Activated CD8-positive, alpha-beta memory T cell treated with anti-CD3 and anti-CD28 coated beads, Interleukin-2, amount 50 U/mL, for 1 hour (primary cell): ENCODE results near the gene CDKN2B-AS1.

Experiments used
- DNase-seq: peaks from one replicate; pipeline ENCODE4 v3.0.0-alpha.2; 2020; ENCODE audit errors: extremely low read depth

Gene CDKN2B-AS1

DNA sequence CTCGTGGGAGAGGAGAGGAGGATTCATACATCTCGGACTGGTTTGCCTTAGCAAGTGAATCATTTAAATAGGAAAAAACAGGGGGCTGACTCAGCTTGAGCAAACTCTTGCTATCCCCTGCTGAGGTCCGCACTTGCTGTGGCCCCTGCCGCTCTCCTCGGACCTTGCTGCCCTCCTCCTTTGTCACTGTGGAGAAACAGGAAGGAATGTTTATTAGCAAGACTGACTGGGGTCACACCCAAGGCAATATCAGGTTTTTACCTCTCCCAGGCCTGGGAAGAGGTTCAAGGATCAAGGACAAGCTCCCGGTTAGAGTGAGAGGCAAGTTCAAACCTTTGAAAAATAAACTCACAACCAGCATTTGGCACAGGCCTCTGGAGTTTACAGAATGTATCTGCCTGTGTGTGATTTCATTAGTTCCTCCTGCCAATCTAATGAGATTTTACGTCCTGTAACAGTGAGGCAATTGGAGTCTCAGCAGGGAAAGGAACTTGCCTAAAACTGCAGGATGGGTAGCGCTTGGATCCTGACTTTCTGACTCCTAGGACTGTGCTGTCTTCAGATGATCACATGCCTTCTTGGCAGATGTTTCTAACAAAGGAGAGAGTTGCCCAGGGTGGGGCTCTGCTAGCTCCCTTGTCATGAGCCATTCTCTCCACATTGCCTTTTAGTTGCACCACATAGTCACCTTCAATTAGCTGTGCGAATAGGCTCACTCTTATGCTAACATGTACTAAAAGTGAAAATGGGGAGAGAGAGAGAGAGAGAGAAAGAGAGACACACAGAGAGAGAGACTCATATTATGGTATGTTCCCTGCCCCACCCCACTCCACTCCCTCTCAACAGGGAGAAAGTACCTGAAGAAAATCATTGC, 123.2 kb downstream of the CDKN2B-AS1 start:
- DNase-seq: no peak

DNA sequence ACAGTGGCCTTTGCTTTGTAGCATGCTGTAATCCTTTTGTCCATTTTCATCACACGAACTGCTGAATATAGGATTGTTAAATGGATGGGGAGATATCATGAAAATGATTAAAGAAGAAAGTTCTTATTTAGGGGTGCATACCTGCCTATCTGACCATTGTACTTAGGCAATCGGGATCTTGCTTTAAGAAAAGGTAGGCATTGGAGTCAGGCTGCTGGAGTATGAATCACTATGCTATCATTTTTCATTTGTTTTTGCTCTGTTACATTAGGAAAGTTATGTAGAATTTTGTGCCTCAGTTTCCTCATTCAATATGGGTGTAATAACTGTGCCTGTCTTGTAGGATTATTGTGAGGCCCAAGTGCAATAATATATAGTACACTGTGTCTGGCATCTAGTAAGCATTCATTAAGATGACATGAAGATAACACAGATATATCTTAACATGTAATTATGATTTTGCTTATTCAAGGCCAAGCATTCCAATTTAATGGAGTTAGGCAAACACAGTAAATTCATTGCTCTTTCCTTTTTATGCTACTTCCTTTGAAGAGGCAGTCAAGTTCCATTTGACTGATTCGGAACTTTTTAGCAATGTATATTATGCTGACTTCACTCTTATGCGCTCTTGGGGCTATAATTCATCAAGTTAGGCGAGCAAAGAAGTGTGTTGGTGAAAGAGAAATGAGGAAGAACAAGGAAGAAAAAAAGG, 124.4 kb downstream of the CDKN2B-AS1 start:
- no peak for DNase-seq

DNA sequence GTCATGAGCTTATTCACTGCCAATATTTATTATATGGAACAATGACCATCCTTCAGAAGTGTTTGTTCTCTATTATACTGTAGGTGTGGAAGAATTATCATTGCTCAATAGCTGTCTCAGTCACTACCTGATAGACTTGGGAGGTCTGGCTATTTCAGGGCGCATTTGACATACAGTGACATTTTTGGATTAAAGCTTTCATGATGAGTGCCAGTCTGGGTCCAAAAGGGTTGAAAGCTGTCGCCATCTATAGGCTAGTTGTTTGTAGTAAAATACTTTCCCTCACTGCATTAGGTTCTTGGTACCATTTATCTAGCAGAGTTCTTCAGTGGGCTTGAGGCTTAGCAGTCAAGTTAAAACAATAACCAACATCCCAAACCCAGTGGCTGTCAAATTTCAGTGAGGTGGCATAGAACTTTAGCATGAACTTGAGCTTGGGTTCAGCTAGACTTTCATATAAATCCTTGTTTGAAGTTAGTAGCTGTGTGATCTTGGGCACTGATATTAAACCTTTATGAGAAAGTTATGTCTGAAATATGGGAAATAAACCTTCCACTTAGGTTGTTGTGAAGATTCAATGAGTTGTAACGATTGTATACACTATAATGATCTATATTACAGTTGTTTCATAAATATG, 125.0 kb downstream of the CDKN2B-AS1 start:
- no peak for DNase-seq

DNA sequence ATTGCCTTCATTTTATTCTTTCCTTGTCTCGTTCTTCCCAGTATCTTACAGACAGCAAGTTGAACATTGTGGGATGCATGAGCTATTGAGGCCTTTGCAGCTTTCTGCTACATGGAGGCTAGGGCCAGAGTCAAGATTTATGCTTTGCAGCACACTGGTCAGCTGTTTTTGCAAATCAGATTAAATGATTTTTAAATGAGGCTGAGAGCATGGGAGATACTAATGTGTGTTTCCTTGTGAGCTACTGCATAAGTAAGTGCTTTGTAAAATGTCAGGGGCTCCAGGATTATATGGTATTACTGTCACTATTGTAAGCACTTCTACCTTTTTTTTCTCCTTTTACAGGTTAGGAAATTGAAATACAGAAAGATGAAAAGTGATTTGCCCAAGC, 125.6 kb downstream of the CDKN2B-AS1 start:
- no peak for DNase-seq

DNA sequence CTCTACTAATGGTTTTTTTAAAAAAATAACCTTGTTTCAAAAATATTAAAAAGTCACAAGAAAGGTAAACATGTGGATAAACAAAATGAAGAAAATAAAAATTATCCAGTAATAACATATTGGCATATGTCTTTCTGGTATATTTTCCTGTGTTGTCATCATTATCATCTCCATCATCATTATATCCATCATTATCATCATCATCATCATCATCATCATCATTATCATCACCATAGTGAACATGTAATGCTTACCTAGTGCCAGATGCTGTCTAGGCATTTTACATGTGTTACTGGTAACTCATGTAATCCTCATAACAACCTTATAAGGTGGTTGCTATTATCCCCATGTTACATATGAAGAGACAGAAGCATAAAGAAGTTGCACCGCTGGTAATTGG, 126.0 kb downstream of the CDKN2B-AS1 start:
- no peak for DNase-seq

DNA sequence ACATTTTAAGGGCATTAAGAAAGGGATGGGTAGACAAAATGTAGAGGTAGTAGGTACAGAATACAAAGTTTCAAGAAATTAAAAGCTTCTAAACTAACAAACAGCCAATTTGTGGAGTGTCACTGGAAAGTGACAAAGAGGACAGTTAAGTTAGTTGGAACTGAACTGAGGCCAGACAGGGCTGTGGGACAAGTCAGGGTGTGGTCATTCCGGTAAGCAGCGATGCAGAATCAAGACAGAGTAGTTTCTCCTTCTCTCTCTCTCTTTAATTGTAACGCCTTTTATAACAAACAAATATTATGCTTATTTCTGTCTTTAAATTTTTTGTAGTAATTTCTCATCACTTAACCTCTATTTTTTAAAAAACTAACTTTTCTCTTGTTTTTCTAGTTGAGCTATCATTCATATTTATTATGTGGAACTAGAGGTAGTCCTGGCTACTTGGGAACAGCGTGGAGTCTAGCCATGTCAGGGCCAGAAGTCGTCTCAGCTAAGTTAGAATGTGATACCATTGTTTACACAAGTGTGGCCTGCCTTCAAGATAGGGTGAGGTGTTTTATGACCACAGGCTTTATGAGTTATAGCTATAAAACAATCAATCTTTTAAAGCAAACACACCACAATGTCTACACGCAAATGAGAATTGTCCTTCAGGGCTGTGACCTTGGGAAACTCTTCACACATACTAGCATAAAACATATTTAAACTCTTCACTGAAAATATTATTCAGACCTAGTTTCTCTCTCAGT, 129.8 kb downstream of the CDKN2B-AS1 start:
- no peak for DNase-seq

DNA sequence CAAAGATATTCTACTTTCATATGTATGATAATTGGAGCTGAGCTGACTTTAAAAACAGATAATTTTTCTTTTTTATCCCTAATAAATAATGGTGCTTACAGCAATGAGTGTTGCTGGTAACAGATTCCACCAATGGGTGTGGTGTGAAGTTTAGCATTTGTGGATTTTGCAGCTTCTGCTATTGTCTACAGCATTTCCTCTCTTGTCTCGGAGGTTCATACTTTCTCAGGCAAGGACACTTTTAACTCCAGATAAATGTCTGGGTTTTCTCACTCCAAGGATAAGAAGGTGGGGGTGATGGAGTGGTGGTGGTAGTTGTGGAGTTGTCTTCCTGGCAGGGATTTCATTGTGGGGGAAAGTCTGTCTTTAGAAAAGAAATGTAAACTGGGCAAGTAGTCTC, 134.5 kb downstream of the CDKN2B-AS1 start:
- DNase-seq: no peak

DNA sequence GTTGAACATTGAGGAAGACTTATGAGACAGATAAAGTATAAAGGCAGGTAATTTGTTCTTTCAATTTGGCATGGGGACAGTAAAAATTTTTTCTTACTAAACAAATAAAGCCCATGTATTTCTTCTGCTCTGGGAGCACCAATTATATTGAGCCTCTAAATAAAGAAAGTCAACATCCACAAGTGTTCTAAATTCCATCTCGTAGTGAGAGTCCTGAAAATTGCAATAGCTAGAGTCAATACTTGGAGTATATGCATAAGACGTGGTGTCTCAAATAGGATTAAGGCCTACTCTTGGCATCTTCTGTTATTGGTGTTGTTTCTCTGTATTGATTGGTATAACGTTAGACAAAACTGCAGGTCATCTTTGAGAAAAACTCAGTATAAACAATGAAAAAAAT, 135.0 kb downstream of the CDKN2B-AS1 start:
- DNase-seq: no peak

DNA sequence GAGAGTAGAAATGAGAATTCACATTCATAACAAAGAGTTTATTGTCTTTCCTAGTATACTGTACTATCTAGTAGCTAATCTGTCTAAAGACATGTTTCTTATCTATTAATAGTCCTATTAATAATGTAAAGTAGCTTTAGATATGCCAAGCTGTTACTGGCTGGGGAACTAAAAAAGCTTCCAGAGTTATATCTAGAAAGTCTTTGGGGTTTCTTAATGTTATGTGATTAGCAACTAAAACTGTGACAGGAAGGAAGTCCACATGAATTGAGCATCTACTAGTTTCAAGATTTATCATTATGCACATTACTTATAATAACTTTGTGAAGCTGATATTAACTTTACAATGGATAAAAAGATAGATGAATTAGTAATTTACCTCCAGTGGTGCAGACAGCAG, 137.2 kb downstream of the CDKN2B-AS1 start:
- DNase-seq: no peak

DNA sequence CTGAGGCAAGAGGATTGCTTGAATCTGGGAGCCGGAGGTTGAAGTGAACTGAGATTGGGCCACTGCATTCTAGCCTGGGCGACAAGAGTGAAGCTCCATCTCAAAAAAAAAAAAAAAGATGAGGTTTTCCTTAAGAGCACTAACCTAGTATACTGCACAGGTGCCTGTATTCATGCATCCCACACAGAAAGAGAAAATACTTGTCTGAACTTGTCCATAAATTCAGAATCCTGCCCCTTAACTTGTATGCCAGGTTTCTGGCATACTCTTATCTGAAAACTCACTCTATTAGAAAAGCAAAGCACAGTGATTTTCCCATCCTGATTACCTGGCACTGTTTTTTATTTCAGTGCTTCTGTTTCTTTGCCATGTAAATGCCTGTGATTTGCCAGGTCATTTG, 139.8 kb downstream of the CDKN2B-AS1 start:
- DNase-seq: no peak

DNA sequence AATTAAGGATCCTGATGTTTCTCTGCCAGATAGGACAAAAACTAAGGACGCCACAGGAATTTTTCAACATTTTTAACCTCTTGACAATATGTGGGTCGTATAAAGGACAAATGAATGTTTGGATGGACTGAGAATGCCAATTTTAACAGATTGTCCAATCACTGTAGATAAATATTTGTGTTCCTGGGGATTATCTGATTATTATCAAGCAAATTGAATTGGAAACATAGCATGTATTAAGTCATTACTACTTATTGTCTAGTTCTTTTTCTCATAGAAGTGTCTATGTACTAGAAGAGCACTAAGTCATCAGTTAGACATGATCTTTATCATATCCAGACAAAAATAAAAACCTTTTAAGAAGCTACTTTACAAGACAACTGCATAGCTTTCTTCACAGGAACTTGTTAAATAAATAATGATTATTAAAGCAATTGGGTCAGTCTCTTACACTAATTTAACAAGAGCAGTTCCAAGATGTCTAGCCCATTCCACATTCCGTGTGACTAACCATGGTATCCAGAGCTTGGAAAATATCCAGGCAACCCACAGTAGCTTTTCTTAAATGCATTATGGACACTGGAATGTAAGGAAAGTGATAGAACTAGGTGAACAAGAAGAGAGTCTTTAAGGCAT, 142.0 kb downstream of the CDKN2B-AS1 start:
- no peak for DNase-seq

DNA sequence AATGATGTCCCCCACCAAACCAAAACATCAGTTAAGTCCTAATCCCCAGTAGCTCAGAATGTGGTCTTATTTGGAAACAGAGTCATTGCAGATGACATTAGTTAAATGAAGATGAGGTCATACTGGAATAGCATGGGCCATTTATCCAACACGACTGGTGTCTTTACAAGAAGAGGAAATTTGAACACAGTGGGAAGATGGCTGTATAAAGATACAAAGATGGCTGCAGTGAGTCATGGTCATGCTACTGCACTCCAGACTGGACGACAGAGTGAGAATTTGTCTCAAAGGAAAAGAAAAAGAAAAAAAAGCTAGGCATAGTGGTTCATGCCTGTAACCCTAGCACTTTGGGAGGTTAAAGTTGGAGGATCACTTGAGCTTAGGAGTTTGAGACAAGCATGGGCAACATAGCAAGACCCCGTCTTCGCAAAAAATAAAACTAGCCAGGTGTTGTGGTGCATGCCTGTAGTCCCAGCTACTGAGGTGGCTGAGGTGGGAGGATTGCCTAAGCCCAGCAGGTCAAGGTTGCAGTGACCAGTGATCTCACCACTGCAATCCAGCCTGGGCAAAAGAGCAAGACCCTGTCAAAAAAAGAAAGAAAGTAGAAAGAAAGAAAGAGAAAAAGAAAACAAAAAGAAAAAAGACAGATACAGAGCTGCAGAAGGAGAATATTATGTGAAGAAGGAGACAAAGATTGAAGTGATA, 144.5 kb downstream of the CDKN2B-AS1 start:
- DNase-seq: no peak

DNA sequence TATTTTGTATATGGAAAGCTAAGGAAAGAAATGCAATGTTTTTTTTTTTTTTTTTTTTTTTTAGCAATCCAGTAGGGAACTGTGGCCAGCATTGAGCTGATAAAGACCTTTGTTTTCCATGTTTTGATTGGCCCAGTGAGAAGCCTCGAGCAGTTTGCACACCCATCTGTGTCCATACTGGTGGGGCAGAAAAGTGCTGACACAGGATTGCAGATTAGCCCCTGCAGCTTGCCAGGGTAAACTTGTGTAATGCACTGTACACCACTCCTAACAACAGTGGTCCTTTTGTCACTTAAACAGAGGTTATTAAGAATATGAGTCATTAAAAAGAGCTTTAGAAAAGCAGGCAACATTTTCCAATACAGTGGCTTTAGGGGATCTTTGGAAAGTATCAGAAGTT, 147.3 kb downstream of the CDKN2B-AS1 start:
- no peak for DNase-seq

DNA sequence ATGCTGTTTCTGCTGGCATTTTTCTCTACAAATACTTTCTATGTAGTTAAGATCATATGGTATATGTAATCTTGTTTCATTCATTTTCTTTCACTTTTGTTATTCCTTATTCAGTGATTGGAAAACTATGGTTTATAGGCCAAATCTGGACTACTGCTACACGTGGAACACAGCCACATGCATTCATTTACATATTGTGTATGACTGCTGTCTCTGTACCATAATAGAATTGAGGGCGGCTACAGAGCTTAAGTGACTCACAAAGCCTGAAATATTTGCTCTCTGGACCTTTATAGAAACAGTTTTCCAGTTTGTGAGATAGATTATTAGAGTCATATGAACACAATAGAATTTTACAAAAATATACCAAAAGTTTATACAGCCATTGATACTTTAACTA, 148.1 kb downstream of the CDKN2B-AS1 start:
- DNase-seq: no peak

DNA sequence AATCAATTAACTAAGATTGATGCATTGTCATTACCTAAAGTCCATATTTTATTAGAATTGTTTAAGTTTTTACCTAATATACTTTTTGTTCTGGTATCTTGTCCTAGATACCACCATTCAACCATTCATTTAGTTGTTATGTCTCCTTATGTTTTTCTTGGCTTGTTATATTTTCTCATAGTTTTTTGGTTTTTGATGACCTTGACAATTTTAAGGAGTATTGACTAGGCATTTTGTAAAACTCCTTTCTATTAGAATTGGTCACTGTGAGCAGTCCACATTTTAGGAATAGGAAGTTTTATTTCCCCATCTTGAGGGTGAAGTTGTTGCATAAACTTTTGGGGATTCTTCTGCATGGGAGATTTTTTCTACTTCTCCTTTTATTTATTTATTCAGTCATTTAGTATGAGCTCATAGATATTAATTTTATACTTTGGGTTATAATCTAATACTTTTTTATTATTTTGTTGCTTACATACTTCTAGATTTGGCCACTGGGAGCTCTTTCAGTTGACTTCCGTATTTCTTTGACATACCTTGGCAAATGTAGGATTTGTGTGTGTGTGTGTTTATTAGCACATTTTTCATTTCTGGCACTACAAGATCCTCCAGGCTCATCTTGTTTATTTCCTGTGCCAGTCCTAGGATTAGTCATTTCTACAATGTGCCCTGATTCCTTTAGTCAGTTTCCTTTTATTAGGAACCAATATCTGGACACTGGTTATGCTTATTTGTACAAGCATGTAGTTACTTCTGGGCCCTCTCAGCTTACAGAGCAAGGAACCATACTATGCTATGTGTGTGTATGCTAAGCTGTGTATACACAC, 149.4 kb downstream of the CDKN2B-AS1 start:
- DNase-seq: no peak

DNA sequence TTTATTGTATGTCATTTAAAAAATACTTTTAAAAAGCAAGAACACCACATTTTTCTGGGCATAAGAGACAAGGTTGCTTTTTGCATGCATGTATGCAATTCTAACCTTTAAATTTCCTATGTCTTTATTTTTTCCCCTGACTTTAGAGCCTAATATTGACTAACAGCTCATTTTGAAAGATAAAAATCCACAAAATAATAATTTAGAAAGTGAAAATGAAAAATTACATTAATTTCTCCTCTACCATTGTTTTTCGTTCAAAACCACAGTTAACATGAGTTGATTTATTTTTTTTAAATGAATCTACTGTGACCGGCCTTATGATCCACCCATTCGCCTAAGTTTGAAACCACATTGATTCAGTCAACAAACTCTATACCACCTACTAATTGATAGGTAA, 152.0 kb downstream of the CDKN2B-AS1 start:
- DNase-seq: no peak

DNA sequence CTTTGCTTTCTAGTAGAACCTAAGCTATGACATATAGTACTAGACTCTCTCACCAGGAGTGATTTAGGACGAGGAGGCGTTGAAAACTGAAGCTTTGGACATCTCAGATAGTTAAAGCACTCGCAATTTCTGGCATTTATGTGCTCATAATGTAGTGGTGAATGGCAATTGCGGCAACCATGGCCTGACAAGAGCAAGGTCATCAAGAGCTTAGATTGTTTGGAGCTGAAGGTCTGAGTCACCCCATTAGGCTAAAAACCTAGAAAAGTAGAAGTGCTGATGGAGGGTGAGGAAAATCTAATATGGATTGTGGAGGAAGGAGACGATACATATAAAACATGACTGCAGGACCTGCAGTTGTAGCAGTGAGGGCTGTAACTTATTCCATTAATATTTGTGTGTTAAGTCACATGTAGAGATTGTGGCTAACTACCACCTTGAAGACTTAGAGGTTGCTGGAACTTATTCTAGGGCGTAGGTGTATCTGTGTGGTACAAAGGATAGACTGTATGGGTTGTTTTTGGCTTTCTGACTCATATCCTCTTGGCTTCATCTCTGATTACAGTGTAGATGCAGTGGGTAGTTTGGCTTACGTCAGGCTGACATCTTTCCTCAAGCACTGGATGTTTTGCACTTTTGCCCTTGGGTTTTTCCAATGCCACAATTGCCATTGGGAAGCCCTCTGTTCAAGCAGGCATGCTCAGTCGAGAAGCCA, 153.4 kb downstream of the CDKN2B-AS1 start:
- DNase-seq: no peak

DNA sequence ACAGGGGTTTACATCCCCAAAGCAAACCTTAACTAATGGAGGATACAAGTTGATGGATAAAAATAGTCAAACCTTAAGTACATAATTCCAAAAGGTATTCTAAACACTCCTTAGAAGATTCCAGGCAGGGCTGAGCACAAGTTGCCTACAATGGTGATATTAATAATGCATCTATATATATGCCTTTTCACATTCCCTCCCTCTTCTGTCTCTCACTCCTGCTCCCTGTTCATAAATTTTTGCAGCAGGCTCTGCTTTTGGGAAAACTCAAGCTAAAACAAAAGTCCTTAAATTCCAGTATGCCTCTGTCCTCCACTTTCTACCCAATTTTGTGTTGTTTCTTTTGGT, 153.9 kb downstream of the CDKN2B-AS1 start:
- no peak for DNase-seq

DNA sequence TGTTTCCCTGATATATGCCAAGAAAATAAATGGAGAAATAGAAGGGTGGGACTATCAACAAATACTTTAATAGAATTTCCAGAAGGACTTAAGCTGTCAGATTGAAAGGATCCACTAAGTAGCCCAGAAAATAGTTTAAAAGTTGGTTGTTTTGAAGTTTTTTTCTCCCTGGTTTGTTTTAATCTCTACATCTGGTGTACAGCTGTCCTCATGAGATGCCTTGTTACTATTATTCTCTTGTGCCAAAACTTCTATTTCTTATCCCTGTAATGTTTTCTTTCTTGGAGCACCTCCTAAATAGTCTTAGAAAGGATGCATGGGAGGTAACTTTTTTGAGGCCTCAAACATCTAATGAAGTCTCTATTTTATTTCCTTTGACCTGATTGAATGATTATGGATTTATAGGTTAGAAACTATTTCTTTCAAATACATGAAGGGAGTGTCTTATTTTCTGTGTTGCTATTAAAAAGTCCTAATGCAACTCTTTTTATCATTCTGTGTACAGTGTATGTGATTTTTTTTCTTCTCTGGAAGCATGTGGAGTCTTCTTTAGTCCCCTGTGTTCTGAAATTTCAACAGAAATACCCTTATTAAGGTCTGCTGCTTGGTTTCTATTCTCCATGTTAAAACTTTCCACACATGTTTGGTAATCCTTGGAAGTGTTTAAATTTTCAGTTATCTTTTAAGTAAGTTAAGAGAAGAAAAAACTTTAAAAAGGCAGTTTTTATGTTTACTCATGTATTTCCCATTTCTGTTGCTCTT, 154.5 kb downstream of the CDKN2B-AS1 start:
- DNase-seq: no peak
